GM20000 (cell line): Measurements from ENCODE around the gene ROBO1.

Source experiments
- DNase-seq: peaks from one replicate; pipeline ENCODE4 v3.0.0; 2012; ENCODE audit warnings: low spot score
- CTCF ChIP-seq: IDR thresholded peaks from 2 replicates; pipeline ENCODE4 v1.5.1; 2012; ENCODE audit warnings: mild to moderate bottlenecking, control low read depth; ENCODE audit errors: extremely low read depth, missing control alignments

The ROBO1 gene

GRCh38 chr3:78825858-78826215, 942.0 kb downstream of the ROBO1 start:
- no peak for TF ChIP-seq CTCF

GRCh38 chr3:78825118-78825857, 942.5 kb downstream of the ROBO1 start:
- peak; percentile 2 for DNase-seq
- no peak for TF ChIP-seq CTCF

More at GRCh38 chr3:78825858-78826215, 942.0 kb downstream of the ROBO1 start:
- no peak for DNase-seq

GRCh38 chr3:78823859-78824258, 943.9 kb downstream of the ROBO1 start:
- TF ChIP-seq CTCF: no peak
- DNase-seq: no peak

- DNase-seq: no peak
- TF ChIP-seq CTCF: no peak
Observed at GRCh38 chr3:78823434-78823833, 944.4 kb downstream of the ROBO1 start.

- no peak for TF ChIP-seq CTCF
Observed at GRCh38 chr3:78822726-78823125, 945.1 kb downstream of the ROBO1 start.

GRCh38 chr3:78820542-78820941, 947.3 kb downstream of the ROBO1 start:
- TF ChIP-seq CTCF: no peak
- no peak for DNase-seq

More at GRCh38 chr3:78822726-78823125, 945.1 kb downstream of the ROBO1 start:
- DNase-seq: no peak

- no peak for TF ChIP-seq CTCF
- DNase-seq: no peak
Observed at GRCh38 chr3:78818161-78818985, 949.4 kb downstream of the ROBO1 start.
